ENCODE results near the gene D2HGDH. TPM values are rescaled to one million over a fixed set of nuclear protein-coding genes. Genes with fewer than 3 reads are reported as not detected.
"Not testable (repeated sequence)": the region's sequence is repeated elsewhere in the genome, so short reads cannot be mapped to it uniquely, and the experiment has no call there.

D2HGDH gene
- total RNA-seq, 1 experiment from 2014 or later: 10.0 TPM

GRCh38 chr2:241804326-241805229 is 70.1 kb downstream of the D2HGDH start:
- DNase-seq: peak; percentile 58
- Histone ChIP-seq H2BK5ac (ENCODE audit: insufficient read length, low read length) (no peak overlapping the region), H3K56ac (ENCODE audit: insufficient read length, low read depth, low read length) (no peak overlapping the region), H4K5ac (ENCODE audit: insufficient read length, low read depth, low read length) (no peak overlapping the region), H2AFZ (ENCODE audit: low read length) (no peak overlapping the region), H3K18ac (ENCODE audit: insufficient read length, low read depth, low read length) (no peak overlapping the region), H3K14ac (ENCODE audit: insufficient read depth, low read length) (peak overlapping the region; percentile 62), H3K4me1 (ENCODE audit: insufficient read depth, low read length) (peaks cover 8% of the 10 kb centered on the region), H2BK20ac (ENCODE audit: low read depth, low read length, poor library complexity, severe bottlenecking) (peak overlapping the region; percentile 65), H3K79me2 (ENCODE audit: insufficient read depth, low read length) (no peaks in the 10 kb centered on the region), H3K9ac (ENCODE audit: extremely low read depth, insufficient read length, low read length) (no peak overlapping the region), H3K27ac (ENCODE audit: insufficient read length, low read depth, low read length) (no peak overlapping the region), H3K23me2 (ENCODE audit: insufficient read length, low read depth, low read length, poor library complexity, severe bottlenecking) (no peaks in the 10 kb centered on the region), H3T11ph (ENCODE audit: low read length) (no peak overlapping the region), H2BK15ac (ENCODE audit: low read depth, low read length) (no peak overlapping the region), H3K79me1 (ENCODE audit: insufficient read depth, low read depth, low read length, poor library complexity, severe bottlenecking) (no peaks in the 10 kb centered on the region), H3K9me3 (ENCODE audit: control insufficient read depth, low read depth, low read length) (no peaks in the 10 kb centered on the region), H2BK120ac (ENCODE audit: low read depth, low read length, poor library complexity, severe bottlenecking) (no peak overlapping the region), H2AK5ac (ENCODE audit: insufficient read length, low read length) (no peak overlapping the region), H3K4me2 (ENCODE audit: insufficient read depth, insufficient read length, low read length) (peak overlapping the region; percentile 36), H4K20me1 (ENCODE audit: control insufficient read depth, insufficient read depth, insufficient read length) (no peaks in the 10 kb centered on the region), H4K8ac (replicated peaks; ENCODE audit: insufficient read length, low read depth, low read length) (no peak overlapping the region), H3K23ac (ENCODE audit: insufficient read length, low read depth, low read length) (no peak overlapping the region), H4K91ac (ENCODE audit: insufficient read length, low read depth, low read length) (no peak overlapping the region), H3K4ac (ENCODE audit: low read depth, low read length) (no peak overlapping the region), H2BK12ac (ENCODE audit: insufficient read length, low read depth, low read length) (no peak overlapping the region), H3K27me3 (ENCODE audit: insufficient read depth, low read length) (peaks cover 9% of the 10 kb centered on the region; the same call in 1 of the 2 replicates)
- Mint-ChIP-seq H3K36me3 (ENCODE audit: insufficient read depth in 1 of 3, low read depth in 3 of 3) (no peaks in the 10 kb centered on the region), H3K9me3 (no peaks in the 10 kb centered on the region), H3K4me3 (peak overlapping the region in 1 of 2 experiments; percentile 22; a peak in 2 of 5 replicates), H3K27ac (no peak overlapping the region), H3K27me3 (ENCODE audit: low read depth) (peaks cover 34% of the 10 kb centered on the region), H3K4me1 (peaks cover 12 to 38% of the 10 kb centered on the region in 2 experiments)
- TF ChIP-seq CTCF (conservative IDR thresholded peaks at IDR 0.05): peak; percentile 26; the same call in 1 of the 3 replicates
- no CpG with 5 or more reads among the region's 35 CpGs for WGBS (ENCODE audit: extremely low coverage, insufficient read length, low lambda C conversion rate)

- H4K20me1 ChIP-seq (ENCODE audit: control insufficient read depth, insufficient read depth, insufficient read length); H3K14ac ChIP-seq (ENCODE audit: insufficient read depth, low read length); H3K4me1 ChIP-seq (ENCODE audit: insufficient read depth, low read length); H3K36me3 Mint-ChIP-seq (ENCODE audit: insufficient read depth in 1 of 3, low read depth in 3 of 3); H2BK5ac ChIP-seq (ENCODE audit: insufficient read length, low read length); H3K79me1 ChIP-seq (ENCODE audit: insufficient read depth, low read depth, low read length, poor library complexity, severe bottlenecking); H3K79me2 ChIP-seq (ENCODE audit: insufficient read depth, low read length); H3K4me2 ChIP-seq (ENCODE audit: insufficient read depth, insufficient read length, low read length); H4K8ac ChIP-seq (replicated peaks; ENCODE audit: insufficient read length, low read depth, low read length); H3K4me3 Mint-ChIP-seq; H2BK20ac ChIP-seq (ENCODE audit: low read depth, low read length, poor library complexity, severe bottlenecking); H2BK15ac ChIP-seq (ENCODE audit: low read depth, low read length); H2BK12ac ChIP-seq (ENCODE audit: insufficient read length, low read depth, low read length); H2AFZ ChIP-seq (ENCODE audit: low read length); H3K9me3 Mint-ChIP-seq; H3K4ac ChIP-seq (ENCODE audit: low read depth, low read length); H3K23ac ChIP-seq (ENCODE audit: insufficient read length, low read depth, low read length); H2BK120ac ChIP-seq (ENCODE audit: low read depth, low read length, poor library complexity, severe bottlenecking); H3K23me2 ChIP-seq (ENCODE audit: insufficient read length, low read depth, low read length, poor library complexity, severe bottlenecking); H3K9me3 ChIP-seq (ENCODE audit: control insufficient read depth, low read depth, low read length); H3K27ac Mint-ChIP-seq; H3K27me3 ChIP-seq (ENCODE audit: insufficient read depth, low read length); H4K5ac ChIP-seq (ENCODE audit: insufficient read length, low read depth, low read length); H3K18ac ChIP-seq (ENCODE audit: insufficient read length, low read depth, low read length); H3K27ac ChIP-seq (ENCODE audit: insufficient read length, low read depth, low read length); H3K9ac ChIP-seq (ENCODE audit: extremely low read depth, insufficient read length, low read length); H3K56ac ChIP-seq (ENCODE audit: insufficient read length, low read depth, low read length); H3T11ph ChIP-seq (ENCODE audit: low read length); H2AK5ac ChIP-seq (ENCODE audit: insufficient read length, low read length); H4K91ac ChIP-seq (ENCODE audit: insufficient read length, low read depth, low read length): not testable (repeated sequence)
- WGBS (ENCODE audit: extremely low coverage, insufficient read length, low lambda C conversion rate): no CpG with 5 or more reads among the region's 8 CpGs
- peak; percentile 36 for DNase-seq
- H3K27me3 Mint-ChIP-seq (ENCODE audit: low read depth): peaks cover 33% of the 10 kb centered on the region
- peaks cover 12 to 37% of the 10 kb centered on the region in 2 experiments for H3K4me1 Mint-ChIP-seq
Observed at GRCh38 chr2:241806217-241806616, 71.8 kb downstream of the D2HGDH start.
